GM06990 (cell line): ENCODE measurements around the gene WDR88.

Experiments
- DNase-seq: peaks from one replicate; pipeline ENCODE4 v3.0.0-alpha.2; 2011; ENCODE audit not compliant: insufficient read length; ENCODE audit errors: extremely low read depth
- H3K27me3 ChIP-seq: replicated peaks from 2 replicates; pipeline ENCODE4 v1.6.0; 2011; ENCODE audit warnings: low read length; ENCODE audit not compliant: control insufficient read depth, insufficient read depth
- H3K36me3 ChIP-seq: 2 replicates; pipeline ENCODE4 v1.5.1; 2011; ENCODE audit warnings: low read length; ENCODE audit not compliant: control insufficient read depth, insufficient read depth
- H3K4me3 ChIP-seq: replicated peaks from 2 replicates; pipeline ENCODE4 v1.5.1; 2011; ENCODE audit warnings: low read depth, mild to moderate bottlenecking, control low read depth, low read length
- CTCF ChIP-seq: IDR thresholded peaks from 2 replicates; pipeline ENCODE4 v1.5.1; 2011; ENCODE audit warnings: low read length, control low read depth, mild to moderate bottlenecking, inconsistent platforms; ENCODE audit not compliant: insufficient read depth, poor library complexity, severe bottlenecking

Gene WDR88

GRCh38 chr19:33102893-33103292 is 29.0 kb upstream of the WDR88 start:
- Histone ChIP-seq H3K4me3 (no peak overlapping the region), H3K27me3 (no peaks in the 10 kb centered on the region), H3K36me3 (peaks cover 15% of the 10 kb centered on the region)
- DNase-seq = no peak
- no peak for TF ChIP-seq CTCF

- Histone ChIP-seq H3K4me3 (no peak overlapping the region), H3K27me3 (no peaks in the 10 kb centered on the region), H3K36me3 (peaks cover 12% of the 10 kb centered on the region)
- DNase-seq = no peak
- TF ChIP-seq CTCF = no peak
Measured at GRCh38 chr19:33108161-33108560, 23.8 kb upstream of the WDR88 start.

- Histone ChIP-seq H3K27me3 (no peaks in the 10 kb centered on the region), H3K36me3 (peaks cover 10% of the 10 kb centered on the region), H3K4me3 (no peak overlapping the region)
- no peak for DNase-seq
- TF ChIP-seq CTCF = no peak
Measured at GRCh38 chr19:33110137-33110910, 21.6 kb upstream of the WDR88 start.

GRCh38 chr19:33111587-33111986 is 20.3 kb upstream of the WDR88 start:
- Histone ChIP-seq H3K4me3 (no peak overlapping the region), H3K27me3 (no peaks in the 10 kb centered on the region), H3K36me3 (peaks cover 8% of the 10 kb centered on the region)
- TF ChIP-seq CTCF = no peak
- no peak for DNase-seq

- no peak for TF ChIP-seq CTCF
- Histone ChIP-seq H3K4me3 (no peak overlapping the region), H3K36me3 (peaks cover 7% of the 10 kb centered on the region), H3K27me3 (no peaks in the 10 kb centered on the region)
- DNase-seq = no peak
Measured at GRCh38 chr19:33114312-33114711, 17.6 kb upstream of the WDR88 start.
